CD4-positive, alpha-beta T cell (primary cell): ENCODE data around the gene STIM1. TPM values are rescaled to one million over a fixed set of nuclear protein-coding genes. Genes with fewer than 3 reads are reported as not detected.
A peak's percentile ranks its signal among the peaks of the same experiment; 100 is the strongest.

ENCODE experiments used
- ATAC-seq: fragments of 200-7000 bp; cut with Tn5 transposase; one replicate; pipeline ENCODE4 v1.10.0; 2022; ENCODE audit warnings: mild to moderate bottlenecking; ENCODE audit not compliant: poor library complexity
- CTCF ChIA-PET: fragments of 350-600 bp; sonication (Branson Sonifier 250); formaldehyde crosslinking; loops from one replicate; lab custom pipeline; 2021; ENCODE audit warnings: antibody characterized with exemption, inconsistent platforms; lab: Charles Lee
- POLR2A ChIA-PET: fragments of 350-600 bp; sonication (Branson Sonifier 250); formaldehyde crosslinking; loops from one replicate; lab custom pipeline; 2021; ENCODE audit warnings: antibody characterized with exemption, inconsistent platforms; lab: Charles Lee
- DNase-seq, 14 experiments: peaks; one replicate each; pipeline ENCODE4 v3.0.0-alpha.2; 2013 to 2020; ENCODE audit warnings: mixed read lengths in 2 of 14
- H3K27ac ChIP-seq, 2 donors: one replicate each; pipeline versions ENCODE4 v1.5.1 to v1.7.0; 2013; ENCODE audit warnings: low read length in 2 of 2, low read depth in 1 of 2, mild to moderate bottlenecking in 1 of 2
- H3K27me3 ChIP-seq, 2 experiments: 1 replicate in 1 of 2; 2 replicates in 1 of 2; pipeline versions ENCODE4 v1.6.1 to v1.7.0; 2013; ENCODE audit warnings: low read length in 2 of 2, control low read depth in 1 of 2, mild to moderate bottlenecking in 1 of 2, moderate library complexity in 1 of 2; ENCODE audit not compliant: insufficient read depth in 2 of 2, control insufficient read depth in 1 of 2
- H3K36me3 ChIP-seq: one replicate; pipeline ENCODE4 v1.6.1; 2013; ENCODE audit warnings: low read length, control low read depth; ENCODE audit not compliant: insufficient read depth
- H3K4me1 ChIP-seq: one replicate; pipeline ENCODE4 v1.6.1; 2013; ENCODE audit warnings: low read length, control low read depth; ENCODE audit not compliant: insufficient read depth
- H3K4me3 ChIP-seq: one replicate; pipeline ENCODE4 v1.5.1; 2013; ENCODE audit warnings: mild to moderate bottlenecking, low read length, moderate library complexity
- H3K9me3 ChIP-seq, 2 experiments: 1 replicate in 1 of 2; 2 replicates in 1 of 2; pipeline versions ENCODE4 v1.6.1 to v1.7.0; 2013; ENCODE audit warnings: low read length in 2 of 2, mild to moderate bottlenecking in 2 of 2, control low read depth in 1 of 2, moderate library complexity in 1 of 2; ENCODE audit not compliant: control insufficient read depth in 1 of 2, insufficient read depth in 1 of 2
- H3K27ac Mint-ChIP-seq: one replicate; pipeline ENCODE4 v1.8.0; 2020; ENCODE audit warnings: mixed read lengths
- H3K27me3 Mint-ChIP-seq: one replicate; pipeline ENCODE4 v1.8.0; 2021; ENCODE audit warnings: mixed read lengths
- H3K36me3 Mint-ChIP-seq: one replicate; pipeline ENCODE4 v1.8.0; 2021; ENCODE audit warnings: low read depth, mixed read lengths
- H3K4me1 Mint-ChIP-seq: one replicate; pipeline ENCODE4 v1.8.0; 2021; ENCODE audit warnings: low read depth, mixed read lengths
- H3K4me3 Mint-ChIP-seq: one replicate; pipeline ENCODE4 v1.8.0; 2020; ENCODE audit warnings: mild to moderate bottlenecking, mixed read lengths
- H3K9me3 Mint-ChIP-seq: one replicate; pipeline ENCODE4 v1.8.0; 2020; ENCODE audit warnings: mixed read lengths
- CTCF ChIP-seq: fragments of 200-600 bp; IDR thresholded peaks from one replicate; pipeline ENCODE4 v1.8.0; 2022; ENCODE audit warnings: antibody characterized with exemption, mild to moderate bottlenecking
- intact Hi-C, 2 experiments: fragments of 100-400 bp; cut with DNase I in 1 of 2; cut with micrococcal nuclease in 1 of 2; formaldehyde crosslinking; loops; one replicate each; pipeline versions ENCODE4 v1.15.1 to v1.9.0; 2023 to 2025; cut with DNase I, micrococcal nuclease
- total RNA-seq, 174 experiments: library from RNA in 2 of 174; stranded (reverse) in 2 of 174; gene quantifications; one replicate each; pipeline ENCODE4 v1.2.3 and lab custom pipeline; 2021 to 2026

STIM1 gene
- total RNA-seq, 2 experiments from 2014 or later = 89.0 to 94.9 TPM

GRCh38 chr11:3939651-3940190 lies 84.3 kb downstream of the STIM1 start:
- Histone ChIP-seq H3K4me1 (peaks cover 46% of the 10 kb centered on the region), H3K27me3 (no peaks in the 10 kb centered on the region), H3K4me3 (no peak overlapping the region), H3K27ac (peak overlapping the region in 1 of 2 donors; percentile 15), H3K36me3 (peaks cover 9% of the 10 kb centered on the region), H3K9me3 (no peaks in the 10 kb centered on the region)
- Mint-ChIP-seq H3K27me3 (no peaks in the 10 kb centered on the region), H3K27ac (peak overlapping the region; percentile 85), H3K4me3 (no peak overlapping the region), H3K36me3 (peaks cover 8% of the 10 kb centered on the region), H3K9me3 (no peaks in the 10 kb centered on the region), H3K4me1 (peaks cover 86% of the 10 kb centered on the region)
- POLR2A ChIA-PET = interaction anchor here (1.3 kb wide), 1 partner anchor 7 kb away, joined by 4 read pairs; no protein-coding TSS in a partner anchor
- CTCF ChIA-PET = interaction anchor here (1.0 to 1.6 kb wide), 2 partner anchors 19 to 85 kb away, joined by 3 to 4 read pairs; no protein-coding TSS in a partner anchor
- ATAC-seq (no peak), DNase-seq (no peak)
- intact Hi-C loops = loop anchor here in 1 of 2 experiments (5.0 kb wide), 1 partner anchor 133 kb away; no protein-coding TSS in a partner anchor
- no peak for TF ChIP-seq CTCF

- ChIA-PET POLR2A (interaction anchor here (0.6 to 5.6 kb wide), 27 partner anchors 9 to 153 kb away, joined by 3 to 56 read pairs (median 4); partner anchors contain the start of genes RHOG and STIM1), CTCF (interaction anchor here (0.8 to 3.7 kb wide), 10 partner anchors 11 to 130 kb away, joined by 3 to 14 read pairs (median 4); partner anchors contain the start of gene STIM1)
- Mint-ChIP-seq H3K36me3 (peaks cover 20% of the 10 kb centered on the region), H3K4me1 (peaks cover 85% of the 10 kb centered on the region), H3K4me3 (peak overlapping the region; percentile 26), H3K27ac (peak overlapping the region; percentile 85), H3K27me3 (no peaks in the 10 kb centered on the region), H3K9me3 (no peaks in the 10 kb centered on the region)
- intact Hi-C loops = loop anchor here (1.0 to 5.0 kb wide), 2 partner anchors 130 kb away; no protein-coding TSS in a partner anchor
- Histone ChIP-seq H3K27me3 (no peaks in the 10 kb centered on the region), H3K36me3 (no peaks in the 10 kb centered on the region), H3K9me3 (peaks cover 0 to 4% of the 10 kb centered on the region in 2 experiments), H3K4me1 (peaks cover 62% of the 10 kb centered on the region), H3K27ac (peak overlapping the region; percentile 51 to 87), H3K4me3 (no peak overlapping the region)
- peak in 8 of 14 experiments; percentile 6 to 69 (median 32) for DNase-seq
- peak; percentile 33 for TF ChIP-seq CTCF
- peak; percentile 55 for ATAC-seq
Observed at GRCh38 chr11:3942160-3942955, 86.9 kb downstream of the STIM1 start.

- Mint-ChIP-seq H3K27ac (peak overlapping the region; percentile 85), H3K27me3 (no peaks in the 10 kb centered on the region), H3K4me3 (peak overlapping the region; percentile 26), H3K4me1 (peaks cover 89% of the 10 kb centered on the region), H3K9me3 (no peaks in the 10 kb centered on the region), H3K36me3 (peaks cover 20% of the 10 kb centered on the region)
- ChIA-PET POLR2A (interaction anchor here (0.8 to 5.6 kb wide), 24 partner anchors 8 to 152 kb away, joined by 3 to 56 read pairs (median 4); partner anchors contain the start of genes RHOG and STIM1), CTCF (interaction anchor here (0.6 to 3.7 kb wide), 11 partner anchors 10 to 129 kb away, joined by 3 to 14 read pairs (median 4); partner anchors contain the start of gene STIM1)
- TF ChIP-seq CTCF = no peak
- no peak overlapping the region for H3K4me3 ChIP-seq
- H3K27me3 ChIP-seq = no peaks in the 10 kb centered on the region
- peaks cover 0 to 4% of the 10 kb centered on the region in 2 experiments for H3K9me3 ChIP-seq
- no peak for ATAC-seq
- peaks cover 68% of the 10 kb centered on the region for H3K4me1 ChIP-seq
- DNase-seq = no peak
- intact Hi-C loops = loop anchor here (1.0 to 5.0 kb wide), 2 partner anchors 129 kb away; no protein-coding TSS in a partner anchor
- peak overlapping the region; percentile 51 to 87 for H3K27ac ChIP-seq
- no peaks in the 10 kb centered on the region for H3K36me3 ChIP-seq
Observed at GRCh38 chr11:3942956-3943497, 87.6 kb downstream of the STIM1 start.
